Hepatocyte (in vitro differentiated cells): ENCODE measurements around the gene NFIX.

ENCODE experiments used
- EZH2 ChIP-seq: fragments of 200-600 bp; sonication (generic); IDR thresholded peaks from 2 replicates; pipeline ENCODE4 v1.6.1; 2016; ENCODE audit warnings: antibody characterized with exemption, mild to moderate bottlenecking, borderline replicate concordance
- EZH2phosphoT487 ChIP-seq: fragments of 200-600 bp; sonication (generic); IDR thresholded peaks from one replicate; pipeline ENCODE4 v1.6.1; 2018; ENCODE audit warnings: antibody characterized with exemption, mild to moderate bottlenecking, low read depth, moderate library complexity; ENCODE audit not compliant: unreplicated experiment, severe bottlenecking
- TF ChIP-seq, protein P1 (sequence below): fragments of 200-600 bp; sonication (generic); IDR thresholded peaks from 2 replicates; pipeline ENCODE4 v1.5.1; 2016; ENCODE audit warnings: antibody characterized with exemption, mild to moderate bottlenecking; ENCODE audit not compliant: poor library complexity

DNA sequence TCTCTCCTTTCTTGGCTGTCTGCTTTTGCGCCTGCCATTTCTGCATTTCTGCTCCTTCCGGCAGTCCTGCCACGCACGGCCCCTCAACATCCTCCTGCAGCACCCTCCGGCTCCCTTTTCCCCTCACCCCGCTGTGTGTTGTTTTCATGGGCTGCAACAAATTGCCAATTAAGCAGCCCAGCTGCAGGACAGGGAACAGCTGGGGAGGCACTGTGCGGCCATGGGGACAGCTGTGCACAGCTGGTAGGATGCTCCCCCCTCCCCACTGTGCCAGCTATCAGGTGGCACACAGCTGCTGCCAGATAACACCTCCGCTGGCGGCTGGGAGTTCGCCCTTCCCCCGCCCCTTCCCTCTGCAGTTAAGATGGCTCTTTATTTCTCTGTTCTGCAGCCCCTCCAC, 82.0 kb downstream of the NFIX start:
- TF ChIP-seq, protein P1, sequence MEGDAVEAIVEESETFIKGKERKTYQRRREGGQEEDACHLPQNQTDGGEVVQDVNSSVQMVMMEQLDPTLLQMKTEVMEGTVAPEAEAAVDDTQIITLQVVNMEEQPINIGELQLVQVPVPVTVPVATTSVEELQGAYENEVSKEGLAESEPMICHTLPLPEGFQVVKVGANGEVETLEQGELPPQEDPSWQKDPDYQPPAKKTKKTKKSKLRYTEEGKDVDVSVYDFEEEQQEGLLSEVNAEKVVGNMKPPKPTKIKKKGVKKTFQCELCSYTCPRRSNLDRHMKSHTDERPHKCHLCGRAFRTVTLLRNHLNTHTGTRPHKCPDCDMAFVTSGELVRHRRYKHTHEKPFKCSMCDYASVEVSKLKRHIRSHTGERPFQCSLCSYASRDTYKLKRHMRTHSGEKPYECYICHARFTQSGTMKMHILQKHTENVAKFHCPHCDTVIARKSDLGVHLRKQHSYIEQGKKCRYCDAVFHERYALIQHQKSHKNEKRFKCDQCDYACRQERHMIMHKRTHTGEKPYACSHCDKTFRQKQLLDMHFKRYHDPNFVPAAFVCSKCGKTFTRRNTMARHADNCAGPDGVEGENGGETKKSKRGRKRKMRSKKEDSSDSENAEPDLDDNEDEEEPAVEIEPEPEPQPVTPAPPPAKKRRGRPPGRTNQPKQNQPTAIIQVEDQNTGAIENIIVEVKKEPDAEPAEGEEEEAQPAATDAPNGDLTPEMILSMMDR = no peak
- TF ChIP-seq EZH2 = no peak
- TF ChIP-seq EZH2phosphoT487 = no peak
